Glomerular endothelial cell (primary cell): Measurements from ENCODE around the gene CAT. TPM values are rescaled to one million over a fixed set of nuclear protein-coding genes. Genes with fewer than 3 reads are reported as not detected.
"Not testable (repeated sequence)": the region's sequence is repeated elsewhere in the genome, so short reads cannot be mapped to it uniquely, and the experiment has no call there.

Source experiments
- DNase-seq: peaks from one replicate; pipeline ENCODE4 v3.0.0-alpha.2; 2011; ENCODE audit warnings: low read depth, low spot score; ENCODE audit errors: extremely low read depth
- total RNA-seq: library from RNA; depleted of rRNA; stranded (reverse); fragments of >200 nt; gene quantifications from 2 replicates; pipeline ENCODE4 v1.2.3, GENCODE V29; 2015

Gene CAT
- total RNA-seq, 1 donor from 2014 or later: 31.2 TPM

- DNase-seq: not testable (repeated sequence)
Observed at GRCh38 chr11:34424826-34425225, 13.9 kb upstream of the CAT start.

- DNase-seq: no peak
Observed at GRCh38 chr11:34425360-34425759, 13.4 kb upstream of the CAT start.

- no peak for DNase-seq
Observed at GRCh38 chr11:34425867-34426266, 12.9 kb upstream of the CAT start.

- no peak for DNase-seq
Observed at GRCh38 chr11:34426766-34427185, 12.0 kb upstream of the CAT start.

- DNase-seq: no peak
Observed at GRCh38 chr11:34427186-34427805, 11.4 kb upstream of the CAT start.

GRCh38 chr11:34431979-34432378, 6.8 kb upstream of the CAT start:
- no peak for DNase-seq

- no peak for DNase-seq
Observed at GRCh38 chr11:34432822-34433221, 5.9 kb upstream of the CAT start.

GRCh38 chr11:34433899-34434298, 4.8 kb upstream of the CAT start:
- DNase-seq: no peak

GRCh38 chr11:34437224-34438125, 1.3 kb upstream of the CAT start:
- no peak for DNase-seq

GRCh38 chr11:34439610-34440198, 970 bp downstream of the CAT start:
- no peak for DNase-seq

- no peak for DNase-seq
Observed at GRCh38 chr11:34441814-34442213, 3.1 kb downstream of the CAT start.

GRCh38 chr11:34443136-34443535, 4.4 kb downstream of the CAT start:
- DNase-seq: no peak

- no peak for DNase-seq
Observed at GRCh38 chr11:34444428-34444827, 5.7 kb downstream of the CAT start.

GRCh38 chr11:34445956-34446355, 7.2 kb downstream of the CAT start:
- DNase-seq: no peak

- no peak for DNase-seq
Observed at GRCh38 chr11:34446386-34446785, 7.7 kb downstream of the CAT start.

- DNase-seq: no peak
Observed at GRCh38 chr11:34447044-34447443, 8.3 kb downstream of the CAT start.

GRCh38 chr11:34448223-34448994, 9.7 kb downstream of the CAT start:
- no peak for DNase-seq

GRCh38 chr11:34449013-34449412, 10.3 kb downstream of the CAT start:
- no peak for DNase-seq

- no peak for DNase-seq
Observed at GRCh38 chr11:34451053-34451452, 12.3 kb downstream of the CAT start.

- no peak for DNase-seq
Observed at GRCh38 chr11:34454308-34455032, 15.7 kb downstream of the CAT start.
